ENCODE measurements around the gene EXOC2. TPM values are rescaled to one million over a fixed set of nuclear protein-coding genes. Genes with fewer than 3 reads are reported as not detected.

The EXOC2 gene
- total RNA-seq, 1 experiment from 2014 or later = 30.5 TPM

DNA sequence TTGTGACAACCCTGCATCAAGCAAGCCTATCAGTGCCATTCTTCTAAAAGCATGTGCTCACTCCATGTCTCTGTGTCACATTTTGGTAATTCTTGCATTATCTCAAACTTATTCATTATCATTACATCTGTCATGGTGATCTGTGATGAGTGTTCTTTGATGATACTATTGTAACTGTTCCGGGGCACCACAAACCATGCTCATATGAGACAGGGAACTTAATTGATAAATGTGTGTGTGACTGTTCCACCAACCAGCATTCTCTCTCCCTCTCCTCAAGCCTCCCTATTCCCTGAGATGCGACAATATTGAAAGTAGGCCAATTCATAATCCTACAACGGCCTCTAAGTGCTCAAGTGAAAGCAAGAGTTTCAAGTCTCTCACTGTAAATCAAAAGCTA is 40.1 kb downstream of the EXOC2 start:
- H3K9me3 ChIP-seq (ENCODE audit: control insufficient read depth, insufficient read depth, low read depth, low read length) = no peaks in the 10 kb centered on the region
- H3K27me3 ChIP-seq (ENCODE audit: control insufficient read depth, insufficient read depth, low read length) = no peaks in the 10 kb centered on the region
- H3K36me3 ChIP-seq (ENCODE audit: control insufficient read depth, insufficient read depth, low read length) = no peaks in the 10 kb centered on the region; the same call in 1 of the 2 replicates
- no peaks in the 10 kb centered on the region for H3K4me1 ChIP-seq (ENCODE audit: control insufficient read depth, insufficient read depth, low read length)
- intact Hi-C loops (cut with micrococcal nuclease; ENCODE audit: unreplicated experiment) (no loop called here), in situ Hi-C loops (cut with HindIII; ENCODE audit: low pct_unique_long_range_greater_than_20kb, low sequenced_read_pairs) (no loop called here)
- H3K4me3 ChIP-seq (ENCODE audit: low read depth in 2 of 2, low read length in 2 of 2) = no peak overlapping the region
- no peak overlapping the region for H3K27ac ChIP-seq (ENCODE audit: low read length)
- ChIA-PET CTCF (no interaction called here), POLR2A (no interaction called here)
- no peak for DNase-seq (ENCODE audit: low read depth, low spot score)
- no peak for TF ChIP-seq CTCF (IDR thresholded peaks at IDR 0.05)
- TF ChIP-seq SIN3A (IDR thresholded peaks at IDR 0.05; ENCODE audit: borderline replicate concordance, insufficient read depth, low read depth, low read length) = no peak
- no TSS peak for BruUV-seq (replicated peaks)
- ATAC-seq = no peak

DNA sequence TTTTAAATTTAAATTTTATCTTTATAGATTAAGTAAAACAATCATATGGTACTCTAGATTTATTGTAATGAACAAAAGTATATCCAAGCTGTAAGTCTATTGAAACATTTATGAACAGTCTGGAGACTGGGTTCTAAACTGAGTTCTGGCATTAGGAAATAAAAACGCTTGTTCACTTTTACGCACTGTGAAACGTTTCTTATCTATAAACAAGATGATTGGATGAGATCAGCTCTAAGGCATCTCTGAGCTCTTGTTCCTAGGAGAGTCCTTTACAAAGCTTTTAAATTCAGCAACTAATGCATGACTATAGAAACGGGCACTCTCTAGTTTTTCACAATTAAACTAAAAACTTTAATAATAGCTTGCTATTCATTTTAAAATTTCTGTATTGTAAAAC is 42.8 kb downstream of the EXOC2 start:
- in situ Hi-C loops (cut with HindIII; ENCODE audit: low pct_unique_long_range_greater_than_20kb, low sequenced_read_pairs) = no loop called here
- intact Hi-C loops (cut with micrococcal nuclease; ENCODE audit: unreplicated experiment) = no loop called here
- ATAC-seq (no peak), DNase-seq (ENCODE audit: low read depth, low spot score) (no peak)
- Histone ChIP-seq H3K27me3 (ENCODE audit: control insufficient read depth, insufficient read depth, low read length) (no peaks in the 10 kb centered on the region), H3K4me1 (ENCODE audit: control insufficient read depth, insufficient read depth, low read length) (no peaks in the 10 kb centered on the region), H3K27ac (ENCODE audit: low read length) (no peak overlapping the region), H3K9me3 (ENCODE audit: control insufficient read depth, insufficient read depth, low read depth, low read length) (no peaks in the 10 kb centered on the region), H3K36me3 (ENCODE audit: control insufficient read depth, insufficient read depth, low read length) (no peaks in the 10 kb centered on the region), H3K4me3 (ENCODE audit: low read depth in 2 of 2, low read length in 2 of 2) (no peak overlapping the region)
- ChIA-PET CTCF (no interaction called here), POLR2A (no interaction called here)
- TF ChIP-seq SIN3A (IDR thresholded peaks at IDR 0.05; ENCODE audit: borderline replicate concordance, insufficient read depth, low read depth, low read length) (no peak), CTCF (IDR thresholded peaks at IDR 0.05) (no peak), POLR2AphosphoS5 (IDR thresholded peaks at IDR 0.05; ENCODE audit: low read depth, low read length) (no peak), REST (IDR thresholded peaks at IDR 0.05; ENCODE audit: insufficient read depth in 1 of 2, low read depth in 2 of 2, low read length in 1 of 2) (no peak), TCF7L2 (IDR thresholded peaks at IDR 0.05; ENCODE audit: low read depth, low read length) (no peak)
- no TSS peak for BruUV-seq (replicated peaks)

GRCh38 chr6:642805-643204 is 50.1 kb downstream of the EXOC2 start:
- in situ Hi-C loops (cut with HindIII; ENCODE audit: low pct_unique_long_range_greater_than_20kb, low sequenced_read_pairs) = no loop called here

More at GRCh38 chr6:642805-643204, 50.1 kb downstream of the EXOC2 start:
- no TSS peak for BruUV-seq (replicated peaks)
- no peak for DNase-seq (ENCODE audit: low read depth, low spot score)
- no peak overlapping the region for H3K4me3 ChIP-seq (ENCODE audit: low read depth in 2 of 2, low read length in 2 of 2)
- no peaks in the 10 kb centered on the region for H3K4me1 ChIP-seq (ENCODE audit: control insufficient read depth, insufficient read depth, low read length)
- ChIA-PET POLR2A (no interaction called here), CTCF (no interaction called here)
- H3K27me3 ChIP-seq (ENCODE audit: control insufficient read depth, insufficient read depth, low read length) = no peaks in the 10 kb centered on the region
- no peak for ATAC-seq
- intact Hi-C loops (cut with micrococcal nuclease; ENCODE audit: unreplicated experiment) = no loop called here
- H3K27ac ChIP-seq (ENCODE audit: low read length) = no peak overlapping the region
- H3K36me3 ChIP-seq (ENCODE audit: control insufficient read depth, insufficient read depth, low read length) = no peaks in the 10 kb centered on the region
- TF ChIP-seq TCF7L2 (IDR thresholded peaks at IDR 0.05; ENCODE audit: low read depth, low read length) (no peak), CTCF (IDR thresholded peaks at IDR 0.05) (no peak), POLR2AphosphoS5 (IDR thresholded peaks at IDR 0.05; ENCODE audit: low read depth, low read length) (no peak), SIN3A (IDR thresholded peaks at IDR 0.05; ENCODE audit: borderline replicate concordance, insufficient read depth, low read depth, low read length) (no peak), REST (IDR thresholded peaks at IDR 0.05; ENCODE audit: insufficient read depth in 1 of 2, low read depth in 2 of 2, low read length in 1 of 2) (no peak)
- H3K9me3 ChIP-seq (ENCODE audit: control insufficient read depth, insufficient read depth, low read depth, low read length) = no peaks in the 10 kb centered on the region

Data from Panc1 (cell line).